Activated T-cell treated with anti-CD3 and anti-CD28 coated beads for 4 hours (primary cell): ENCODE data around the gene IL37.
"Not testable (repeated sequence)": the region's sequence is repeated elsewhere in the genome, so short reads cannot be mapped to it uniquely, and the experiment has no call there.

Experiments
- DNase-seq: peaks from one replicate; pipeline ENCODE4 v3.0.0-alpha.2; 2020

The IL37 gene

GRCh38 chr2:112923967-112924338 is 13.0 kb downstream of the IL37 start:
- no peak for DNase-seq

GRCh38 chr2:112924360-112924759 is 13.4 kb downstream of the IL37 start:
- no peak for DNase-seq

DNA sequence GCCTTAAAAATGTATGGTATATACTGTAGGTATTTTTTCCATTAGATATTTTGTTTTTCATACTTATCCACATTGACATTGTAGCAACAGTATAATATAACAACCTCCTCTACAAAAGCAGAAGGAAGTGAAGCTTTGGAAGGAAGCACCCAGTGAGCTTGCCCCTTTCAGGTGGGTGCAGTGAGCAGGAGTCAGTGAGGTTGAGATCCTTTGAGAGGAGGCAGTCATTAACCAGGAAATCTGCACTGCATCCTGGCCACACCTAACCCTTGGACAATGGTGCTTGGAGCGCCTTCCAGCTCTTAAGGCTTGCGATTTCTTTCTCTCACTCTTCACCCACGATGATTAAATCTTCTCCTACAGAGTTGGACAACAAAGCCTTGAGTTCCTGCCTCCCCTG is 13.9 kb downstream of the IL37 start:
- DNase-seq = no peak

- DNase-seq = no peak
Observed at GRCh38 chr2:112926707-112927106, 15.7 kb downstream of the IL37 start.

DNA sequence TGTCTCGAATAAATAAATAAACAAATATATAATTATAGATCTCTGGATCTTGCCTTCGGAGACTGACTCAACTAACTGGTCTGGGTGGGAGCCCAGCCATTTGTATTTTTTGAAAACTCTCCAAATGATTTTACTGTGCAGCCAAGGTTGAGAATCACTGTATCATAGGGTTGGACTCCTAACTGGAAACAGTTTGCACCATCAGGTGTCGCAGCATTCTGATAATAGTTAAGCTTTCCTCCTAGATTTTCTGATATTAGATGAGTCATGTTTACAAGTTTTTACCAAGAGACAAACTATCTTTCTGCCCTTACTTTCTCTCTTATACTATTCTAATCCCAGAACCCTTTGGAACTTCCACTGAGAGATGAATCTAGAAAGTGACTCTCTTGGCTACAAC is 16.8 kb downstream of the IL37 start:
- DNase-seq = no peak

- DNase-seq = no peak
Observed at GRCh38 chr2:112933261-112933660, 22.3 kb downstream of the IL37 start.

- DNase-seq = not testable (repeated sequence)
Observed at GRCh38 chr2:112934117-112934516, 23.2 kb downstream of the IL37 start.

DNA sequence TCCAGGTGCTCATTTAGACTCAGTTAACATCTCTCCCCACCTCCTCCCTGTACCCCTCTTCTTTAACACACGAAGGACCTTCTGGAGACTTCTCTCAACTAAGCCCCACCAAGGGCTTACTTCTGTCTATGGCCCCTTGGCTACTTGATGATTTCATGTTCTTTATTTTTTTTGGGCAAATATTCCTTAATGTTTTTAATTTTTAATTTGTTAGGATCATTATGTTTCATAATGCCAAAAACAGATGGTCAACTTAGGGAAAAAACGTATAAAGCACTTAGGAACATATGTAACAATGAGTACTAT is 25.9 kb downstream of the IL37 start:
- DNase-seq = no peak

DNA sequence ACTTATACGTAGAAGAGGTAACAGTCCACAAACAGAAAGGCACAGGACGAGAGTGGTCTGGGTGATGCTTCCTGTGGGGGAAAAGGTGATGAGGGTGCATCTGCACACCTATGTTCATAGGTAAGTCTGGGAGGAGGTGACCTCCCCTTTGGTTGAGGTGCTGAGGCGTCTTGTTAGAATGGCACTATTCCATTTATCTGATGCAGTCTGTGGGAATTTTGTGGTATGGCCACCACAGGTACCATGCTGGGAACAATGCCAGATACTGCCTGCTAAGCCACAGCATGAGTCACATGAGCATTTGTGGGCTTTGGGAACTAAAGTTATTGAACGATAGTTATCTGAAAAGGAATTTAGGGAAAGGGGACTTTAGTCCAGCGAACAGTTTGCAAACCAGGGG is 27.9 kb downstream of the IL37 start:
- DNase-seq = no peak

GRCh38 chr2:112939425-112939824 is 28.5 kb downstream of the IL37 start:
- DNase-seq = no peak

DNA sequence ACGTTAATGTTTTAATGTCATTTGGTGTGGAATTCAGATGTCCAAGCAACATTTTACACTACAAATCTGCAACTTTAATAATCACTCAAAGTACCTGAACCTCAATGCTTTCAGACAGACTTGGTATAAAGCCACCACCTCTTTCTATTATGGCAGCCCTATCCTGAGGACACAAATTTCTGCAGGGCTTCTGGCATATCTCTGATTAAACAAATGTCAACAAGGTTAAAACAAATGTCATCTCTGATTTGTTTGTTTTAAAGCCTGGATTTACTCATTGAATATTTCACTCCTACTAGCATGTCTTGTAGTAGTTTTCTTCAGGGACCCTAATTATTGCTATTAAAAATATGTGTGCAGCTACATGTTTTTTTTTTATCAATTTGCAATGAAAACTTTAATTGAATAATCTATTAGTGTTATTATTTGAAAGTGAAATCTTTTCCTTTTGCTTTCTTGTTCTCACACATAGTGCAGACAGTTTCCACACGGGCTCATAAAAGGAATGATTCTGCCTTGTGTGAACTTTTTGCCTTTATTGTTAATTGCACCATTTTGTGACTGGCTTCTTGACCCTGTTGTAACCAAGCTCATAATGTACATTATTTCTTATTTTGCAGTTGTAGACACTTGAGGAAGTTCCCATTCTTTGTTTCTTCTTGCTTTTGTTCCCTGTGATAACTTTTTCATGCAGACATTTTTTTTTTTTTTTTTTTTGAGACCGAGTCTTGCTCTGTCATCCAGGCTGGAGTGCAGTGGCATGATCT is 30.1 kb downstream of the IL37 start:
- DNase-seq = no peak

GRCh38 chr2:112941753-112942653 is 31.0 kb downstream of the IL37 start:
- peak; percentile 27 for DNase-seq

DNA sequence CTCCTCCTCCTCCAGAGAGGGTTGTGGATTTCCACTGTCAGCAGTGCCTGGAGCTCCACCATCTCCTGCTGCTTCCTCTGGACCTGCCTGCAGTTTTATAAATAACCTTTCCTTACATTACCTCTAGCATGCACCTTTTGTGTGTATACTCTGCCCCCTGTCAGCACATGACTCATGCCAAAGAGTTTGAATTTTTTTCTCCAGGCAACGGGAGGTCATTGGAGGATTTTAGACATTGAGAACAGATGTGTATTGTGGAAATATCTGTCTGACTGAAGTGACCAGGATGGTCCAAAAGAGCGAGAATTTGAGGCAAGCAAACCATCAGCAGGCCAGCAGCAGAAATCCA is 31.7 kb downstream of the IL37 start:
- no peak for DNase-seq

DNA sequence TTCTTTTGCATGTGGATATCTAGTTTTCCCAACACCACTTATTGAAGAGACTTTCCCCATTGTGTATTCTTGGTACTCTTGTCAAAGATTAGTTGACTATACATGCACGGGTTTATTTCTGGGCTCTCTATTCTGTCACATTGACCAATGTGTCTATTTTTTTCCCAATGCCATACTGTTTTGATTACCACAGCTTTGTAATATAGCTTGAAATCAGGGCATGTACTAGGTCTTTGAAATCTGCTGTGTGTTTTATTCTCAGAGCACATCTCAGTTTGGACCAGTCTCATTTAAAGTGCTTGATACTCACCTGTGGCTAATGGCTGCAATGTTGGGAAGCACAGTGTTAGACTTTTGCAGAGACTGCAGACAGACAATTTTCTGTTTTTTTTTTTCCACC is 34.0 kb downstream of the IL37 start:
- DNase-seq = no peak

DNA sequence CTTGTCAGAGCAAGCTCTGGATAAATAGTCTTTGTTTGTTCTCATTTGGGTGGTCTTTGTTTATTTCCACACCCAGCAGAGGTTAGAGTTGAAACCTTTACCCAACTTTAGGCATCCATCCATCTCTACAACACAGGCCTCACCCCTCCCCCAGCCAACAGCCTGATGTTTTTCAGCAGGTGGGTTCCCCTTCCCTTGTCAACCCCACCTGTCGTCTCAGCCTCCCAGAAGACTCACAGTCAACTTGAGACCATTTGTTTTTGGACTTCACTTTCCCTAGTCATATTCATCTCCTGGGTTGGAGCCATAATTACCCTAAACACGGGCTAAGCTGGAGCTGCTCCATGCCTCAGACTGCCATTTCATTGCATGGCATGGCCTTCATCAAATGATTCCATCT is 35.1 kb downstream of the IL37 start:
- no peak for DNase-seq

- DNase-seq = no peak
Observed at GRCh38 chr2:112947374-112947773, 36.4 kb downstream of the IL37 start.

- DNase-seq = no peak
Observed at GRCh38 chr2:112949456-112949855, 38.5 kb downstream of the IL37 start.

GRCh38 chr2:112954364-112954763 is 43.4 kb downstream of the IL37 start:
- no peak for DNase-seq

DNA sequence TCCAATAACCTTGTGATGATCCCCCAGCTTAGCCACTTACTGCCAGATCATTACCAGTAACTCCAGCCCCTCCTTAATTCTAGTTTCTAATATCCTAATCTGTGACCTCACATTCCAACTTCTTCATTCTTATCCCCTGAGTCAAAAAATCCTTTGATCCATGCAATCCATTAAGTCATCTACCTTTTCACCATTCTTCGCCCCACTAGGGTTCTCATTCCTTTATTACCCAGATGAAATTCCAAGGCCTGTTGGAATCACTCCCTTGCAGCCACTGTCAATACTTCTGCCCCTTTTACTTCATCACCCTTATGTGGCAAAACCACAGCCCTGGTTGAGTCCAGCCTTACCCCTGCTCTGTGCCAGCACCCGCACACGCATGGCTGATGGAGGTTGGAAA is 46.5 kb downstream of the IL37 start:
- no peak for DNase-seq

GRCh38 chr2:112958428-112959108 is 47.6 kb downstream of the IL37 start:
- no peak for DNase-seq

DNA sequence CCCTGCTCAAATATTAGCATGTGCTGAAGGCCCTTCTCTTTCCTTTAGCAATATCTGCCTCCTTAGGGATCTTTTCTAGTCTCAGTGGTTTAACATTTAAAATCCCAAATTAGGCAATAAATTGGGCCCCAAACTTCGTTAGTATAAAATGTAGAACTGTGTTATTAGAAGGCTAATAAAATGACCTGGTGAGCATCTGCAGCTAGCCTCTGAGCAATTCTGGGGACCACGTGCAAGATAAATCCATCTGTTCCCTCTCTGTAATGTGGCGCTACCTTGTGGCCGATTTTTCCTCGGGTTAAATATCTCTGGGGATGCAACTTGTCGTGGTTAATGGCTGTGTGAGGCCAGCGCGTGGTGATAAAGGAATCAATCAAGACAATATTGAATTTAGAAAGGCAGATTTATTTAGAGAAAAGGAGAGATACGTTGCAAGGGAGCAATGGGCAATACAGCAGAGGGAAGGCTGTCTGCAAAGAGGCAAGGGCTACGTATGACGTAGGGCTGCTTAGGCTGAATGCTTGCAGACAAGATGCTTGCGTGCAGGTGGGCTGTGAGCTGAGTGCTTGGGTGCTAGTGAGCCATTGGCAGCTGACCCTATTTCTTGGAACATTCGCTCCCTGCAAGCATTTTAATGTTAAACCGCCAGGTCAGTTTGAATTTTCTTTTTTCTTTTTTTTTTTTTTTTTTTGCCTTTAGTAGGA is 48.3 kb downstream of the IL37 start:
- DNase-seq = no peak

DNA sequence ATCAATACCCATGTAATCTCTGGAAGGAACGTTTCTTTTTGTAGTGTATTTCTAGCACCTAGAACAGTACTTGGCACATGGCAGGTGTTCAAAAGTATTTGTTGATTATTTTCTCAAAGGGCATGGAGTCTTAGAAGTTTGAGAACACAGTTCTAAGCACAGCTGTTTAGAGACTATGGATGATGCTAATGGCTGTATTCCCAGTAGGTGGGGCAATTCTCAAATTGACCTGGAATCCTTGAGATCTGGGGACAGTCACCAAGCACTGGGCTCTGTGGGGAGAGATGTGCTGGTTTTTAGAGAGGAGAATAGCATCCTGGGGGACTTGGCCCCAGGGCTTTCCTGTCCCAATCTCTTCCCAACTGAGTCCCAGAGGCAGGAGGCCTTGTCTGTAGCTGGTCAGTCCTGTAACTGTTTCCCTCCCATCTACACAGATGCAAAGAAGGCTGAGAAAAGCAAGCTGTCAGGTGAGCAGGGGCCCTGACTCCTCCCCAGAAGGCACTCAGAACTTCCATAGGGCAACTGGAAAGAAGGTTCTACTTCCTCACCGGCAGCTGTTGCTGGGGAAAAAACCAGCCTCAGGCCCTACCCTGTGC is 49.4 kb downstream of the IL37 start:
- no peak for DNase-seq
